Activated T-helper 1 cell treated with anti-CD3 and anti-CD28 coated beads, Interleukin-2, amount 50 U/mL, for 16 hours (primary cell): ENCODE data around the gene OSBP2.

Source experiments
- DNase-seq, 2 donors: peaks; one replicate each; pipeline ENCODE4 v3.0.0-alpha.2; 2020; ENCODE audit warnings: low read depth in 1 of 2, low spot score in 1 of 2

Gene OSBP2, protein sequence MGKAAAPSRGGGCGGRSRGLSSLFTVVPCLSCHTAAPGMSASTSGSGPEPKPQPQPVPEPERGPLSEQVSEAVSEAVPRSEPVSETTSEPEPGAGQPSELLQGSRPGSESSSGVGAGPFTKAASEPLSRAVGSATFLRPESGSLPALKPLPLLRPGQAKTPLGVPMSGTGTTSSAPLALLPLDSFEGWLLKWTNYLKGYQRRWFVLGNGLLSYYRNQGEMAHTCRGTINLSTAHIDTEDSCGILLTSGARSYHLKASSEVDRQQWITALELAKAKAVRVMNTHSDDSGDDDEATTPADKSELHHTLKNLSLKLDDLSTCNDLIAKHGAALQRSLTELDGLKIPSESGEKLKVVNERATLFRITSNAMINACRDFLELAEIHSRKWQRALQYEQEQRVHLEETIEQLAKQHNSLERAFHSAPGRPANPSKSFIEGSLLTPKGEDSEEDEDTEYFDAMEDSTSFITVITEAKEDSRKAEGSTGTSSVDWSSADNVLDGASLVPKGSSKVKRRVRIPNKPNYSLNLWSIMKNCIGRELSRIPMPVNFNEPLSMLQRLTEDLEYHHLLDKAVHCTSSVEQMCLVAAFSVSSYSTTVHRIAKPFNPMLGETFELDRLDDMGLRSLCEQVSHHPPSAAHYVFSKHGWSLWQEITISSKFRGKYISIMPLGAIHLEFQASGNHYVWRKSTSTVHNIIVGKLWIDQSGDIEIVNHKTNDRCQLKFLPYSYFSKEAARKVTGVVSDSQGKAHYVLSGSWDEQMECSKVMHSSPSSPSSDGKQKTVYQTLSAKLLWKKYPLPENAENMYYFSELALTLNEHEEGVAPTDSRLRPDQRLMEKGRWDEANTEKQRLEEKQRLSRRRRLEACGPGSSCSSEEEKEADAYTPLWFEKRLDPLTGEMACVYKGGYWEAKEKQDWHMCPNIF

GRCh38 chr22:30694640-30695350 lies at the start of gene OSBP2:
TSS of gene OSBP2 (plus strand) at chr22:30694874. CDS start at chr22:30694910, 36 bp downstream.
- peak; percentile 6 to 20 for DNase-seq

DNA sequence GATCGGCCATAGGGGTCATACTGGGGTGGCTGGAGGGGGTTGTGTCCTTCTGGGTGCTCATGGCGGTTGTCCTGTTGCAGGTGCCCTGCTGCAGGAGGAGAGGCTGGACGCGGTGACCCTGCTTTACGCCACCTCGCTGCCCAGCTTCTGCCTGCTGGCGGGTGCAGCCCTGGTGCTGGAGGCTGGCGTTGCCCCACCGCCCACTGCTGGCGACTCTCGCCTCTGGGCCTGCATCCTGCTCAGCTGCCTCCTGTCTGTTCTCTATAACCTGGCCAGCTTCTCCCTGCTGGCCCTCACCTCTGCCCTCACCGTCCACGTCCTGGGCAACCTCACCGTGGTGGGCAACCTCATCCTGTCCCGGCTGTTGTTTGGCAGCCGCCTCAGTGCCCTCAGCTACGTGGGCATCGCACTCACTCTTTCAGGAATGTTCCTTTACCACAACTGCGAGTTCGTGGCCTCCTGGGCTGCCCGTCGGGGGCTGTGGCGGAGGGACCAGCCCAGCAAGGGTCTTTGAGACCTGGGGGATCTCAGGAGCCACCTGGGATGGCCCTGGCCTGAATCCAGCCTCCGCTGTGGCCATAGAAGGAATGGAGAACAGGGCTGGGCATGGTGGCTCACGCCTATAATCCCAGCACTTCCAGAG lies 48.0 kb upstream of the OSBP2 start:
- no peak for DNase-seq

DNA sequence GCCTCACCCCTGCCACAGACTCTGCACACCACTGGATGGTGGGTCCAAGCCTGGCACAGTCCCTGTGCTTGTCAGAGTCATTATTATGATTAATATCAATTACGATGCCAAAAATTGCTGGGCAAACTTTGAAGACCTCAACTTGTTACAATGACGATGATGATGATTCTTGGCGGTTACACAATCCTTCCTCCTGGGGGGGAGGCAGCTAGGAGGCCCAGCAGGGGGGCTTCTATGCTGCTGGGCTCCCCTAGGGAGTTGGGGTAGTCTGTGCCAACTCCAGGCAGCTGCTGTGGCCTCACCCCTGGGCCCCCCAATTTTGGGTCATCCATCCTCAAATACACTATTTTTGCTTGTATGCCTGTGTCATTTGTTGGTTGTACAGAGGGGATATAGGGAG lies 47.1 kb upstream of the OSBP2 start:
- DNase-seq: no peak

GRCh38 chr22:30648825-30649224 lies 45.8 kb upstream of the OSBP2 start:
- DNase-seq: no peak

DNA sequence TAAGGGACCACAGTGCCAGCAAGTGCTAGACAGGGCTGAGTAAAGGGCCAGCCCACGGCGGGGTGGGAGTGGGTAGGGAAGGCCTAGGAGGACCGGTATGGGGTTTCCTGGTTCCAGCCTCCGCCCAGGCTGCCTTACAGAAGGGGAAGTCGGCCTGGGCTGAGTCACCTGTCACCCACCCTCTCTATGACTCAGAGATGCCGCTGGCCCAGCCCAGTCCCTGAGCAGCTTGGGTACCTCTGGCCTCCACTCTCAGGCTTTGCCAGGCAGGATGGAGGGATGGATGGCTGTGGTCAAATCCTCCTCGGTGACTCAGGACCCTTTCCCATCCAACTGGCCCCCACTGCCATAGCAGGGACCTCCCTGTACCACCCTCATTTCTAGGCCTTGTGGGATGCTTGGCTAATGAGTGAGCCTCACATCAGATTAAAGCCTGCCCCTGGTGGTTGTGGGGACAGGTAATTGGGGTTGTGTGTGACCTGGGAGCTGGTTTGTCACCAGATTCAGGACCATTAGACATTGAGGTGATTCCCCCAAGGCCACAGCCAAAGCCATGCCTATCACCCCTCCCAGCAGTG lies 45.2 kb upstream of the OSBP2 start:
- peak; percentile 45 to 65 for DNase-seq

DNA sequence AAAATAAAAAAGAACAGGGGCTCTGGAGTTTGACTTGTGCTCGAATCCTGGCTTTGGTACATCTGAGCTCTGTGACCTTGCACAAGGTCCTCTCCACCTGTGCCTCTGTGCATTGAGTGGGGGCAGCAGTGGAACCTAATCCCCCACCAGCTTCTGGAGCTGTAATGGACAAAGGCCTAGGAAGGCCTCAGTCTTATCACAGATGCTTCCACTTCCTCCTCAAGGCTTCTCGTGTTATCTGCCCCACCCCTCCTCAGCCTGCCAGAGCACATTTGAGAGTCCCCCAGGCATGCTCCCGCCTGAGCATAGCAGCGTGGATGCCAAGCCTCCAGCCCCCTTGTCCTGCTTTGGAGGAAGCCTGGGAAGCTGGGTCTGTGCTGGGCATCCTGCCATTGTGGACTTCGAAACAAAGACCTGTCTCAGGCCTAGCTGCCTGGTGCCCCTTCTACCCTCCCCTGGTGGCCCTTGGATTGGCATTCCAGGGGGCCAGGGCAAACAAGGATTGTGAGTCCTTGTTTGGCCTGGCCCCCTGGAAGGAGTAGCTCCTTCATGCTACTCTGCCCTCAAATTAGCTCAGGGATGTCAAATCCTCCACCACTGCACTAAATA lies 44.1 kb upstream of the OSBP2 start:
- DNase-seq: no peak

GRCh38 chr22:30652852-30653251 lies 41.8 kb upstream of the OSBP2 start:
- no peak for DNase-seq

GRCh38 chr22:30654361-30654760 lies 40.3 kb upstream of the OSBP2 start:
- no peak for DNase-seq

- no peak for DNase-seq
These were observed 39.1 kb upstream of the OSBP2 start for GRCh38 chr22:30655532-30655931.

DNA sequence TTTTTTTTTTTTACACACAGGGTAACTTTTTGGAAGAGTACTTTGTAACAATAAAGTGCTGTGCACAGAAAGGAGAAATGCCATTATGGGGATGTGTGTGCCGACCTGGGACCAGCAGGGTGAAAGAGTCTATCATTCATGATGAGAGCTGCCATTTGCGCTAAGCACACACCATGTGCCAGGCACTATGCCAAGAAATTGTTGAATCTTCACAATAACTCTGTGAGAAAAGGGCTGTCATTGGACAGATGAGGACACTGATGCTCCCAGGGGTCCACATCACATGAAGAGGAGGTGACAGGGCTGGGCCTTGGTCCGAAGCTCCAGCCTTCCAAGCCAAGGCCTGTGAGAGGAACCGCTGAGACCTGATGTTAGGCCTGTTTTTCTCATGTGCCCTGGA lies 32.6 kb upstream of the OSBP2 start:
- DNase-seq: no peak

DNA sequence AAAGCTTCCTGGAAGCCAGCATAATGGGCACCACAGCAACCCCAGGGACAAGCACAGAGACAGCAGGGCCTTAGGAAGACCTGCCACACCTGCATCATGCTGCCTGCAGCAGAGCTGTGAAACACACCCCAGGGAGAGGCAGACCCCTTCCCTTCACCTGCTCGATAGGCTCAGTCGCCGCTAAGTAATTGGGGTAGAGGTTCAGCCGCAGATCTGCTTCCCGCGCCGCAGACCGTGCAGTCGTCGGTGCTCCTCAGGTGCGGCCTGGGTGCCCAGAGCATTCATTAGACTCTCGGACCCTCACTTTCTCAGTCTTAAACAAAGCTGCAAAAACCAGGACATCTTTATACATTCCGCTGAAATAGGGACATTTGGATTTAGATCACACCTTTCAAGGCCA lies 29.9 kb upstream of the OSBP2 start:
- no peak for DNase-seq

- DNase-seq: no peak
These were observed 29.4 kb upstream of the OSBP2 start for GRCh38 chr22:30665266-30665665.

DNA sequence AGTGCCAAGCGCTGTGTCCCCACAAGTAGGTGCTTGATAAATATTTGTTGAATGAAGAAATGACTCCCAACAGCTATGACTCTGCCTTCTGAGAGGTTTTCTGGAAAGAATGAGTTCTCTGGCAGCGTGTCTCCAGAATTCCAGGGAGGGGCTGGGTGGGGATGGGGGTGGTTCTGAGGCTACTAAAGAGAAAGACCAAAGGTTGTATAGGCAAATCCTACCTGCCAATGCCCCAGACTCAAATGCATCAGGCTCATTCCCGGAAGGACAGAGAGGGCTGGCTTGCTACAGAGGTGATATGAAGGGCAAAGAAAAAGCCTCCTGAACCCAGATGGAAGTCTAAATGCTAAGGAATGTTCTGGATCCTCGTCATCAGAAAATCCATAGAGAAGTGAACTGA lies 28.9 kb upstream of the OSBP2 start:
- no peak for DNase-seq

DNA sequence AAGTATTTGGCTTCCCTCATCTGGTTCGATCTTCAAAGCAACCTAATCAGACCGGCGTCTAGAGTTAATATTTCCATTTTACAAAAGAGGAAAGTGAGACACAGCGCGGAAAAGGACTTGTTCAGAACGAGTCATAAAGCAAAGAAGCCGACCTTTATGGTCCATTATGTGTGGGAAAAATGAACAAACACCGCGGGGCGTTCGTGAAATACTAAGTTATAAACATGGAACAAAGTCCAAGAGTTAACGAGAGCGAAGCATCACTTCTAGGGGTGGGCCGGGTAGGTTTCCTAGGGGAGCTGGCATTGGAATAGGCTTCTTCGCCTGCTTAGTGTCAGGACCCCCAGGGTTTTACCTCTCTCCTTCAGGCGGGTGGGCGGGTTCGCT lies 27.6 kb upstream of the OSBP2 start:
- DNase-seq: no peak

- DNase-seq: peak; percentile 92
These were observed 26.9 kb upstream of the OSBP2 start, which contains the start of gene DUSP18 for GRCh38 chr22:30667494-30668385. TSS of gene DUSP18 (minus strand) at chr22:30667875. CDS start at chr22:30664003, 3,872 bp downstream.

GRCh38 chr22:30668386-30668710 lies 26.3 kb upstream of the OSBP2 start:
- no peak for DNase-seq

- no peak for DNase-seq
These were observed 23.6 kb upstream of the OSBP2 start for GRCh38 chr22:30671071-30671470.

DNA sequence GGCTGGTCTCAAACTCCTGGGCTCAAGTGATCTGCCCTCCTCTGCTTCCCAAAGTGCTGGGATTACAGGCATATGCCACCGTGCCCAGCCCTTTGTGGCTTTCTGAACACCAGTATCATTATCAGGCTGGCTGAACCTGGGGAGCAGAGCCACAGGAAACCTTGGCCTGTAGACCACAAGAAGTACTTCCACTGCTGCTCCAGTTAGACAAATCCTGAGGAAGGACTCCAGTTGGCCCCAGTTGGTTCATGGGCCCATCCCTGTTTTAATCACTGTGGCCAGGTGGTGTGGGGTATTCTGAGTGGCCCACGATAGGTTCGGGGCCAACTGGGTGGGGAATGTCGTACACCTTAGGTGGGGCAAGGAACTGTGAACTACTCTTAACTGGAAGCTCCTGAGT lies 21.5 kb upstream of the OSBP2 start:
- DNase-seq: no peak

DNA sequence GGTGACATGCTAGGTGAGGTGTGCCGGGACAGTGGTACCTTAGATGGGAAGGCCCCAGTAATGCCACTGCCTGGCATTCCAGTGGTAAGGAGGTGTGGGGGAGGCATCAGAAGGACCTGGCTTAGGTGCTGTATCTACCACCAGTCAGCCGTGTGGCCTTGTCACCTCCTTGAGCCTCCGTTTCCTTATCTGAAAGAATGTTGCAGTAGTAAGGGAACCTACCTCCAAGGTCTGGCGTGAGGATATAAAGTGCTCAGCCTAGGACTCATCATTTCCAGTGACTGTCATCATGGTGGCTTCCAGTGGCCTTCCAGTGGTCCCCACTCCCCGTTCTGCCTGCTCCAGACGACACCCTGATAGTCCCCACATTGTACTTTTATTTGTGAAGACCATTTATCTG lies 20.2 kb upstream of the OSBP2 start:
- no peak for DNase-seq
